Heart right ventricle (tissue), 16 donors: ENCODE results near the gene ZNF160. TPM values are rescaled to one million over a fixed set of nuclear protein-coding genes. Genes with fewer than 3 reads are reported as not detected.

Source experiments
- ATAC-seq, 8 donors: fragments of 200-7000 bp; cut with Tn5 transposase; one replicate each; pipeline ENCODE4 v1.9.1; 2020; ENCODE audit warnings: mild to moderate bottlenecking in 8 of 8, moderate library complexity in 8 of 8, moderate number of reproducible peaks in 1 of 8
- DNase-seq, 2 donors: peaks; one replicate each; pipeline ENCODE4 v3.0.0-alpha.2; 2020
- H3K27ac ChIP-seq, 10 donors: fragments of 200-600 bp; sonication (generic) in 2 of 10; one replicate each; pipeline versions ENCODE4 v1.5.0 to v1.8.0; 2020 to 2022; ENCODE audit warnings: mild to moderate bottlenecking in 3 of 10
- H3K27me3 ChIP-seq, 7 donors: fragments of 200-600 bp; one replicate each; pipeline ENCODE4 v1.8.0; 2021 to 2022; ENCODE audit warnings: mild to moderate bottlenecking in 2 of 7
- H3K36me3 ChIP-seq, 9 donors: fragments of 200-600 bp; sonication (generic) in 1 of 9; one replicate each; pipeline versions ENCODE4 v1.5.0 to v1.8.0; 2020 to 2022; ENCODE audit warnings: mild to moderate bottlenecking in 2 of 9
- H3K4me1 ChIP-seq, 9 donors: fragments of 200-600 bp; sonication (generic) in 1 of 9; one replicate each; pipeline versions ENCODE4 v1.5.0 to v1.8.0; 2020 to 2022; ENCODE audit warnings: mild to moderate bottlenecking in 4 of 9
- H3K4me3 ChIP-seq, 10 donors: fragments of 200-600 bp; sonication (generic) in 2 of 10; one replicate each; pipeline versions ENCODE4 v1.5.0 to v1.8.0; 2020 to 2022; ENCODE audit warnings: mild to moderate bottlenecking in 7 of 10, moderate library complexity in 2 of 10
- H3K9me3 ChIP-seq, 11 donors: fragments of 200-600 bp in 10 of 11; sonication (generic) in 2 of 11; one replicate each; pipeline versions ENCODE4 v1.5.0 to v1.8.0; 2013 to 2022; ENCODE audit warnings: mild to moderate bottlenecking in 2 of 11, control low read depth in 1 of 11, moderate library complexity in 1 of 11
- WGBS, 2 donors: extraction: QIAGEN DNeasy Blood & Tissue Kit; methylation state at CpG; one replicate each; pipeline ENCODE4 v1.1.7; 2013; ENCODE audit warnings: inconsistent platforms in 1 of 2; 5-methylcytosine and 5-hydroxymethylcytosine counted together
- intact Hi-C, 10 donors: fragments of 100-400 bp; cut with DNase I; formaldehyde crosslinking; loops; one replicate each; pipeline versions ENCODE4 v1.11.1 to v1.14.2; 2022
- polyA plus RNA-seq, 2 donors: library from polyadenylated mRNA; stranded (reverse); fragments of 200-250 nt; gene quantifications; one replicate each; pipeline ENCODE4 v1.2.3, GENCODE V29; 2013
- total RNA-seq, 10 donors: library from RNA; stranded (reverse); fragmentation: NEBNext Ultra II Directional in 3 of 10; extraction: Animal tissue kit (Norgen Biotek cat#: 25700) in 3 of 10; gene quantifications; one replicate each; pipeline versions ENCODE4 v1.2.1 to v1.2.4, GENCODE V29; 2021 to 2023
- TF ChIP-seq, protein P1 (sequence below), 9 donors: fragments of 200-600 bp; sonication (generic) in 2 of 9; IDR thresholded peaks; one replicate each; pipeline versions ENCODE4 v1.5.0 to v1.8.0; 2021 to 2022; ENCODE audit warnings: antibody characterized with exemption in 9 of 9, mild to moderate bottlenecking in 5 of 9, moderate library complexity in 1 of 9
- donor health status: Arrhythmogenic right ventricular cardiomyopathy.
- donor health status: ischemic (EF 13 %, LVEDD 7.1; RV severe dilation, severe dysfunction).
- donor health status: healthy with polysubstance abuse.
- donor health status: DM: no; HTN: yes; CAD: no.
- donor health status: DM: no; HTN: no; CAD: no.
- donor health status: ischemic (EF 25% LVEDD 6.9; RV normal size, moderate dysfunction).
- donor health status: ischemic (EF 25% LVEDD 5.7; RV mildly dilated, moderate dysfunction).
- donor health status: healthy.
- donor health status: DM: yes; HTN: yes; CAD: no.
- donor health status: Ischemic cardiomyopathy.
- donor health status: ischemic (EF 35%, LVEDD 5.7; RV mildly dilated, moderate dysfunction).
- donor health status: nonischemic (EF 11% LVEDD 7.7; RV severe dilation, severe dysfunction).
- donor health status: DM: yes; HTN: yes; CAD: no.
- donor health status: PGD.
- donor health status: ischemic (EF 29% LVEDD 5.4; RV normal size, mild dysfunction).
- donor health status: nonischemic (EF 23%, LVEDD 6.1; RV moderate dilation, normal function).

Gene ZNF160
- total and polyA plus RNA-seq, 12 donors = 9.1 to 25.9 (median 18.5) TPM

- peaks cover 0 to 74% (median 0%) of the 10 kb centered on the region in 11 donors for H3K9me3 ChIP-seq
- peak overlapping the region in 9 of 10 donors; percentile 12 to 75 (median 51) for H3K27ac ChIP-seq
- H3K4me3 ChIP-seq = no peak overlapping the region
- ATAC-seq (peak in 7 of 8 donors; percentile 39 to 83 (median 71)), DNase-seq (no peak)
- peaks cover 0 to 86% (median 20%) of the 10 kb centered on the region in 9 donors for H3K36me3 ChIP-seq
- TF ChIP-seq, protein P1, sequence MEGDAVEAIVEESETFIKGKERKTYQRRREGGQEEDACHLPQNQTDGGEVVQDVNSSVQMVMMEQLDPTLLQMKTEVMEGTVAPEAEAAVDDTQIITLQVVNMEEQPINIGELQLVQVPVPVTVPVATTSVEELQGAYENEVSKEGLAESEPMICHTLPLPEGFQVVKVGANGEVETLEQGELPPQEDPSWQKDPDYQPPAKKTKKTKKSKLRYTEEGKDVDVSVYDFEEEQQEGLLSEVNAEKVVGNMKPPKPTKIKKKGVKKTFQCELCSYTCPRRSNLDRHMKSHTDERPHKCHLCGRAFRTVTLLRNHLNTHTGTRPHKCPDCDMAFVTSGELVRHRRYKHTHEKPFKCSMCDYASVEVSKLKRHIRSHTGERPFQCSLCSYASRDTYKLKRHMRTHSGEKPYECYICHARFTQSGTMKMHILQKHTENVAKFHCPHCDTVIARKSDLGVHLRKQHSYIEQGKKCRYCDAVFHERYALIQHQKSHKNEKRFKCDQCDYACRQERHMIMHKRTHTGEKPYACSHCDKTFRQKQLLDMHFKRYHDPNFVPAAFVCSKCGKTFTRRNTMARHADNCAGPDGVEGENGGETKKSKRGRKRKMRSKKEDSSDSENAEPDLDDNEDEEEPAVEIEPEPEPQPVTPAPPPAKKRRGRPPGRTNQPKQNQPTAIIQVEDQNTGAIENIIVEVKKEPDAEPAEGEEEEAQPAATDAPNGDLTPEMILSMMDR (IDR thresholded peaks at IDR 0.05) = no peak
- no peaks in the 10 kb centered on the region for H3K27me3 ChIP-seq
- intact Hi-C loops = loop anchor here in 9 of 10 donors (5.0 to 10.0 kb wide), 7 partner anchors 54 to 119 kb away; partner anchors contain the start of genes ZNF665 (in 7 of the 9), ZNF347 (in 2 of the 9) and ZNF415 (in 1 of the 9)
- WGBS, 2 donors = 75 to 80% methylated on average over 1 of the region's 1 CpG
- peaks cover 0 to 38% (median 4%) of the 10 kb centered on the region in 9 donors for H3K4me1 ChIP-seq
Observed at GRCh38 chr19:53078668-53079067, 24.6 kb downstream of the ZNF160 start.

GRCh38 chr19:53076984-53077383, 26.2 kb downstream of the ZNF160 start:
- Histone ChIP-seq H3K9me3 (peaks cover 0 to 78% (median 0%) of the 10 kb centered on the region in 11 donors), H3K36me3 (peaks cover 0 to 86% (median 33%) of the 10 kb centered on the region in 9 donors), H3K4me3 (no peak overlapping the region), H3K27ac (peak overlapping the region in 4 of 10 donors; percentile 34 to 72 (median 62)), H3K27me3 (no peaks in the 10 kb centered on the region), H3K4me1 (peaks cover 0 to 38% (median 4%) of the 10 kb centered on the region in 9 donors)
- DNase-seq (peak; percentile 55 to 63), ATAC-seq (peak in 7 of 8 donors; percentile 32 to 84 (median 76))
- 18 to 21% methylated on average over 10 of the region's 10 CpGs for WGBS, 2 donors
- intact Hi-C loops = loop anchor here in 9 of 10 donors (2.0 to 10.0 kb wide), 9 partner anchors 26 to 120 kb away; partner anchors contain the start of genes ZNF665 (in 7 of the 9), ZNF347 (in 2 of the 9), ZNF415 (in 2 of the 9) and ZNF160 (in 1 of the 9)
- TF ChIP-seq, protein P1 (IDR thresholded peaks at IDR 0.05) = peak; percentile 63 to 85 (median 78)

GRCh38 chr19:53068834-53069233, 34.4 kb downstream of the ZNF160 start:
- peaks cover 11 to 94% (median 80%) of the 10 kb centered on the region in 9 donors for H3K36me3 ChIP-seq
- intact Hi-C loops = no loop called here
- ATAC-seq = no peak
- DNase-seq = no peak
- H3K4me1 ChIP-seq = no peaks in the 10 kb centered on the region
- H3K27me3 ChIP-seq = no peaks in the 10 kb centered on the region
- H3K9me3 ChIP-seq = peaks cover 0 to 100% (median 45%) of the 10 kb centered on the region in 11 donors
- H3K4me3 ChIP-seq = no peak overlapping the region
- TF ChIP-seq, protein P1 (IDR thresholded peaks at IDR 0.05) = no peak
- 96 to 99% methylated on average over 5 of the region's 5 CpGs for WGBS, 2 donors
- H3K27ac ChIP-seq = no peak overlapping the region

DNA sequence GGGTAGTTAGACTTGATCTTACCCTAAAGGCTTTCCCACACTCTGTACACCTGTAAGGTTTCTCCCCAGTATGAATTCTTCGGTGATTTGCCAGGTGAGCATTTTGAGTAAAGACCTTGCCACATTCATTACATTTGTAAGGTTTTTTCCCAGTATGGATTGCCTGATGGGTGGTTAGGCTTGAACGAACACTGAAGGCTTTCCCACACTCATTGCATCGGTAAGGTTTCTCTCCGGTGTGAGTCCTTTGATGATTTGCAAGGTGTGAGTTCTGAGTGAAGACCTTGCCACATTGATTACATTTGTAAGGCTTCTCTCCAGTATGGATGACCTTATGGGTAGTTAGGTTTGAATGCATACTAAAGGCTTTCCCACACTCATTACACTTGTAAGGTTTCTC, 35.0 kb downstream of the ZNF160 start:
- 99% methylated on average over 4 of the region's 4 CpGs for WGBS, 2 donors
- no peak for ATAC-seq
- TF ChIP-seq, protein P1 (IDR thresholded peaks at IDR 0.05) = no peak
- Histone ChIP-seq H3K4me3 (no peak overlapping the region), H3K27ac (no peak overlapping the region), H3K4me1 (no peaks in the 10 kb centered on the region), H3K36me3 (peaks cover 11 to 88% (median 73%) of the 10 kb centered on the region in 9 donors), H3K27me3 (no peaks in the 10 kb centered on the region), H3K9me3 (peaks cover 0 to 100% (median 45%) of the 10 kb centered on the region in 11 donors)
- no peak for DNase-seq
- intact Hi-C loops = no loop called here
